ENCODE results near the gene QSOX2.

QSOX2 gene

GRCh38 chr9:136235709-136236455, 9.7 kb downstream of the QSOX2 start:
- no peak for TF ChIP-seq POLR2AphosphoS5 (IDR thresholded peaks at IDR 0.05; ENCODE audit: low read depth, low read length)
- no peak for TF ChIP-seq TAF1 (IDR thresholded peaks at IDR 0.05; ENCODE audit: borderline replicate concordance, insufficient read depth, low read length)
- TF ChIP-seq SIN3A (IDR thresholded peaks at IDR 0.05; ENCODE audit: borderline replicate concordance, insufficient read depth, low read length), result no peak
- TF ChIP-seq FOXP2 (optimal IDR thresholded peaks at IDR 0.05; ENCODE audit: borderline replicate concordance, extremely low read depth, extremely low read length, insufficient read depth), result no peak
- TF ChIP-seq REST (IDR thresholded peaks at IDR 0.05; ENCODE audit: insufficient read depth in 1 of 2, low read depth in 2 of 2, low read length in 2 of 2), result no peak

- no peak for TF ChIP-seq REST (IDR thresholded peaks at IDR 0.05; ENCODE audit: insufficient read depth in 1 of 2, low read depth in 2 of 2, low read length in 2 of 2)
- TF ChIP-seq POLR2AphosphoS5 (IDR thresholded peaks at IDR 0.05; ENCODE audit: low read depth, low read length), result no peak
- TF ChIP-seq TAF1 (IDR thresholded peaks at IDR 0.05; ENCODE audit: borderline replicate concordance, insufficient read depth, low read length), result no peak
- no peak for TF ChIP-seq SIN3A (IDR thresholded peaks at IDR 0.05; ENCODE audit: borderline replicate concordance, insufficient read depth, low read length)
- TF ChIP-seq FOXP2 (optimal IDR thresholded peaks at IDR 0.05; ENCODE audit: borderline replicate concordance, extremely low read depth, extremely low read length, insufficient read depth), result no peak
Measured at GRCh38 chr9:136235171-136235570, 10.4 kb downstream of the QSOX2 start.

GRCh38 chr9:136234597-136234996, 11.0 kb downstream of the QSOX2 start:
- TF ChIP-seq SIN3A (IDR thresholded peaks at IDR 0.05; ENCODE audit: borderline replicate concordance, insufficient read depth, low read length), result no peak
- no peak for TF ChIP-seq TAF1 (IDR thresholded peaks at IDR 0.05; ENCODE audit: borderline replicate concordance, insufficient read depth, low read length)
- no peak for TF ChIP-seq REST (IDR thresholded peaks at IDR 0.05; ENCODE audit: insufficient read depth in 1 of 2, low read depth in 2 of 2, low read length in 2 of 2)
- no peak for TF ChIP-seq FOXP2 (optimal IDR thresholded peaks at IDR 0.05; ENCODE audit: borderline replicate concordance, extremely low read depth, extremely low read length, insufficient read depth)
- TF ChIP-seq POLR2AphosphoS5 (IDR thresholded peaks at IDR 0.05; ENCODE audit: low read depth, low read length), result no peak

GRCh38 chr9:136233868-136234267, 11.7 kb downstream of the QSOX2 start:
- TF ChIP-seq REST (IDR thresholded peaks at IDR 0.05; ENCODE audit: insufficient read depth in 1 of 2, low read depth in 2 of 2, low read length in 2 of 2) (no peak), POLR2AphosphoS5 (IDR thresholded peaks at IDR 0.05; ENCODE audit: low read depth, low read length) (no peak)

GRCh38 chr9:136233411-136233810, 12.2 kb downstream of the QSOX2 start:
- no peak for TF ChIP-seq POLR2AphosphoS5 (IDR thresholded peaks at IDR 0.05; ENCODE audit: low read depth, low read length)
- TF ChIP-seq FOXP2 (optimal IDR thresholded peaks at IDR 0.05; ENCODE audit: borderline replicate concordance, extremely low read depth, extremely low read length, insufficient read depth), result no peak
- no peak for TF ChIP-seq TAF1 (IDR thresholded peaks at IDR 0.05; ENCODE audit: borderline replicate concordance, insufficient read depth, low read length)
- no peak for TF ChIP-seq SIN3A (IDR thresholded peaks at IDR 0.05; ENCODE audit: borderline replicate concordance, insufficient read depth, low read length)
- no peak for TF ChIP-seq REST (IDR thresholded peaks at IDR 0.05; ENCODE audit: insufficient read depth in 1 of 2, low read depth in 2 of 2, low read length in 2 of 2)

All from PFSK-1 (cell line).